Measurements from ENCODE around the gene MACC1.
"Not testable (repeated sequence)": the region's sequence is repeated elsewhere in the genome, so short reads cannot be mapped to it uniquely, and the experiment has no call there.

The MACC1 gene

DNA sequence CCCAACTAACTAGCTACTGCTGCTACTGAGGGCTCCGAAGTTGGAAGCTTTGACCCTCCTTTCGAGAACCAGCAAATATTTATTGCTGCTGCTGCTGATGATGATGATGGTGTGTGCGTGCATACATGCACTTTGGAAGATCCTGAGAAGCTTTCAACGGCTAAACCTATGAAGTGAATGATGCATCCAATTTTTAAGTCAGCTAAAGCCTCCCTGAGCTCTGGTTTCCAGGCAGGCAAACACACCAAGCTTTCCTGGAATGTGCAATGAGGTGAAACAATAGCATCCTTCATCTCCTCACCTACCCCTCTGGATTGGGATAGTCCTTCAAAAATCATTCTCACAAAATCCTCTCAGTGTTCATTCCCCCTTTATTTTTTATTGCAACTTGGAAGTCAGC, 13.9 kb downstream of the MACC1 start:
- no peak for DNase-seq

DNA sequence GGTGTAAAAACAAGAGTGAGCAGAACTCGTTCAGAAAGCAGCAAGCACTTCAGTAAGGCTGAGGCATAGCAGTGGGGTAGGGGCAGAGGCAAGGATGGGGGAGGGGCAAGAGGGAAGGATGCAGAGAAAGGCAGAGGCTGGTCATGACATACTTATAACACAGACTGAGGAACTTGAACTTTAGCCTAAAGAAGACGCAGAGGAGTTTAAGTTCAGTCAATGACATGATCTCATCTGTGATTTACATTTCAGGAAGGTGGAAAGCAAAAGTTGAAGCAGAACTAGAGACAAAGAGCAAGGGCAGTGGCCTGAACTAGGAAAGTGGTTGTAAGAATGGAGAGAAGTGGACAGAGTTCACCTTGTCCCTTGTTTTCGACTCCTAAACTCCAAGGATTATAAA, 15.8 kb downstream of the MACC1 start:
- DNase-seq, result no peak

DNA sequence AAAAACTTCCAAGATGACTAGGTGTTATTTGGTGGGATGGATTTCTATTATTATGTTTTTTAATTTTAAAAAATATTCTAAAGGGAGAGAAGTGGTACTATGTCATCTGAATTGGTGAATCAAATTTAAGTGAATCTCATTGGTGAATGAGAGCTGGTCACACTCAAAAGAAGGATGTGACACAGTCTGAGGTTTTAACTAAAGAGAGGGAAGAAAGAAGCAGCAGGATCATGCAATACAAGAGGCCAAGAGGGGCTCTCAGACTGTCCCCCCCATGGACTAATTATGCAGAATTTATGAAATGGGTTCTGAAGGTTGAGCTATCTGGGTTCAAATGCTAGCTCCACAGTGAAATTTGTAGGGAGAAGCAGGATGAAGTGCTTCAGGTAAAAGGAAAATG, 16.2 kb downstream of the MACC1 start:
- DNase-seq, result no peak

DNA sequence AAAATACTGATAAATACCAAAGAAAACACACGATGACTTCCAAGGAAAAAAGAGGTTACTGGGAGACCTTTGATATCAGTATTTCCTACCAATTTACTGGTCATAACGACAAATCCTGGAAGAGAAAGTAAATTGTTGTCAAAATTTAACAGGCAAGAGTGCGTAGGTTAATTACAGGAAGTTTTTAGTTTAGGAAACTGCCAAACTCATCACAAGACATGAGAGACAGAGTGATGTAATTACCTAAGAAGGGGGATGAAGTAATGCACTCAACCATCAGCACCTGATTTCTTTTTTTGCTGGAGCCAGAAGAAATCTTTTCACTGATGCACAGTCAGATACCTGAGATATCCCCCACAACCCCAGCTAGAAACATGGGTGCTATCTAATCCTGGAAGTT, 16.8 kb downstream of the MACC1 start:
- DNase-seq, result no peak

DNA sequence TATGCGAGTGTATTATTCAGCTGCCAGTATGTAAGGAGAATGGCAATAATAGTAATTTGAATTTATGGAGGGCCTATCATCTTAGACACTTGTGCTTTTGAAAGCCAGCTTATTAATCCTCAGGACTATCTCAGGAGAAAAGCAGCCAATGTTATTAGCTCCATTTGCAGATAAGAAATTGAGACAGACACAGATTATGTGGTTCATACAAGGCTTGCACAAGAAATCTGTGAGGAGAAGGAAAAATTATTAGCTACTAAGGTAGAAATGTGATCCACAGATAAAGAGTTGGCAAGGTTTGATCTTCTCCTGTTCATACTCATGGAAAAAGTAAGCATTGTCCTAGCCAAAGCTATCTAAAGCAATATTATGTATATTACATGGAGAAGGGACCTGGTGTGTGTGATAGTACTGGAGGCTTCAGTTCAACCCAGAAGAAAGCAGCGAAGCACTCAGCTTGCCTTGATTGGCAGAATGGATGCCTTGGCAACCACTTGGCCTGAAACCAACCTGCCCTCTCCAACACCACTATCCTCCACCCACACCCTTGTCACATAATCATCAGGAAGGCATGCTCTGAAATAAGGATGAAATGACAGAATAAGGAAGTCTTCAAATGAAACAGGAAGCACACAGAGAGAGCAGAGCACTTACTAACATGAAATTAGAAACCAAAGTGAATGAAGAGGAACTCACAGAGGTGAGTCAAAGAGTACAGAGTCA, 18.0 kb downstream of the MACC1 start:
- no peak for DNase-seq

DNA sequence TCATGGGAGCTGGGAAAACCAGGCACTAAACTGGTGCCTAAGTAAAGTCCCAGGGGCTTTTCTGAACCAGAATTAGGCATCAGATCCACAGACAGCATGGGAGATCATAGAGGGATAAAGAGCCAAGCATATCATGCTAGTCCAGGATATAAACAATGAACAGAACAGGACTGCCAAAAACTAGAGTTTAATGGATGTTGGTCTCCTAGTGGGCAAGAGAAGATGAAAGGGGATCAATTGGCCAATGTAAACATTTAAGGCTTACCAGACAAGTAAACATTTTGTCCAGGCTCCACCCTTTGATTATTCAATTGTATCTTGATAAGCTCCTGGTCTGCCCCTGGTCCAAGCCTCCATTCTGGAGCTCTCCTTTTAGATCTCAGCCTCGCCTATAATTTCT, 18.9 kb downstream of the MACC1 start:
- no peak for DNase-seq

DNA sequence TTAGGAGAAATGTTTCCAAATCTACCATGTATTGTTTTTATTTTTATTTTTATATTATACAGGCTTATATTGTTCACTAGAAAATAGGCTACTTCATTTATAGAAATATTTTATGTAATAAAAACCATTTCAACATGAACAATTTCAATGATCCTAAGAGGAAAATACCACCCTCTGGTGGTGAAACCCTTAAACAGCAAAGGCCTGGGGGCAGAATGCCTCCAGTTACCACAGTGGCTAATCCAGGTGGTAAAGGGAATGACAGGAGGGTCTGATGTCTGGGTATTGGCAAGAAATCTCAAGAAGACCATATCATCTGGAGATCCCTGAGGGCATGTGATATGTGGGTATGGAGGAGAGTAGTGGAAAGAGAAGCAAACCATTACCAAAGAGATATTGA, 19.3 kb downstream of the MACC1 start:
- no peak for DNase-seq

DNA sequence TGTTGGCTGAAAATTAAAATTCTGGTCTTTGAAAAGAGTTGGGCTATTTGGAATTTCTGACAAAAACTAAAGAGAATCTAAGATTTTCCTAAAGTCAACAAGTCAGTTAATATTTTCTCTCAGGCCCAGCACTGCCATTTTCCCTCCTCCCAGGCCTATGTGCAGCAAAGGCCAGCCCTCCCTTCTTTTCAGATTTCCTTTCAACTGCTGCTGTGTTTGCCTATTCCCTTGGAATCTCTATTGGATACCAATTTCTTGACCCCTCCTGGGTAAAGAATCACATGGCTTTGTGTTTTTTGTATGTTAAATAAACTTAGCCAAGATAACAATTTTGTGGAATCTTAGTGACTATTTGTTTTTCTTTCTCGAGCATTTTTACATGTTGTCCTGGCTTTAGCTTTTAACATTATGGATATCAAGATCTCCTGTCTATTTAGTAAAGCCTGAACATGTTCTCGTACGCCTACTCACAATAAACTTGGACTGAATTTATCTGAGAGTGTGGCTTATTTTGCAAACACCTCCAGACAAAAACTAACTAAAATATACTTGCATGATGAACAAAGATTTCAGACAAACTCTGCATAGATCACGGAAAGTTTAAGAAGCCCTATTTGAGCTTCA, 19.9 kb downstream of the MACC1 start:
- DNase-seq, result no peak

DNA sequence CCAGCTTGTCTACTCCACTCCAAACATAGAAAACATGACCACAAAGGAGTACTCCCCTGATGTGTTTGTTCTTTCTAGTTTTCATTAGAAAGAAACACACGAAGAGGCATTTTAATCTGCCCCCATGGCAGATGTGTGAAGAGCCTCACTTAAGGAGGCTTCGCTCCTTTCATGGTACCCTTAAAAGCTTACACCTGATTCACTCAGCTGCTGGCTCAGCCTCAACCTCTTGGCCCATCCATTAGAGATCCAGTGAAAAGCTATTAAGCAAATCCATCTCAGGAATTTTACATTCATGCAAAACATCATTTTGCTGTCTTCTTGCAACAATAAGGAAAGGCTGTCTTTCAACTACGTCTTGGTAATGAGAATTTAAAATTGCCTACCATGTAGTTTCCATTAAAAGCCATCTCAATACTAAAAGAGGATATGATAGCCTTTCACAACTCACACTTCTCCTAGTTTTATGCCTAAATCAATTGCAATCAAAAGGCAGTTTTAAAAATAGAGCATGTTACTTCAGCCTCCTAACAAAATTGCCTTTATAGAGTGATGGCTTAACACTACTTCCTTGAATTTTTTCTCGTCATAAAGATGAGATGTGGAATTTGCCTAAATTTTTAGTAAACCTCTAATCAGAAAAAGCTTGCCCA, 22.7 kb downstream of the MACC1 start:
- no peak for DNase-seq

DNA sequence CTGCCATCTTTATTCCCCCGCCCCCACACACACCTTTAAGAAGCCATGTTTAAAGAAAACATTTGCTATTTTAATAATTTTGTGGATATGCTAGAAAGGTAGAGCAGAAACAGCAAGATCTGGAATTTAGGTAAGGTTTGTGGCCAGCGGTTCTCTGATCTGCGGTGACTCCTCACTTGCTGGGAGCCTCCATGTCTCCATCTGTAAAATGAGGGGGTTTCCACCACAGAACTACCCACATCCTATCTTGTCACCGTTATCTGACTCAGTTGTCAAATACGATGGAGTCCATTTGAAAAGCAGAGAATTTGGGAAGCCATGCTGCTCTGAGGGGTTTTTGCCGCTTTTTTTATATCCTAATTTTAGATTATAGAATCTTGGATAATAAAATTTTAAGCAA, 23.3 kb downstream of the MACC1 start:
- DNase-seq, result no peak

DNA sequence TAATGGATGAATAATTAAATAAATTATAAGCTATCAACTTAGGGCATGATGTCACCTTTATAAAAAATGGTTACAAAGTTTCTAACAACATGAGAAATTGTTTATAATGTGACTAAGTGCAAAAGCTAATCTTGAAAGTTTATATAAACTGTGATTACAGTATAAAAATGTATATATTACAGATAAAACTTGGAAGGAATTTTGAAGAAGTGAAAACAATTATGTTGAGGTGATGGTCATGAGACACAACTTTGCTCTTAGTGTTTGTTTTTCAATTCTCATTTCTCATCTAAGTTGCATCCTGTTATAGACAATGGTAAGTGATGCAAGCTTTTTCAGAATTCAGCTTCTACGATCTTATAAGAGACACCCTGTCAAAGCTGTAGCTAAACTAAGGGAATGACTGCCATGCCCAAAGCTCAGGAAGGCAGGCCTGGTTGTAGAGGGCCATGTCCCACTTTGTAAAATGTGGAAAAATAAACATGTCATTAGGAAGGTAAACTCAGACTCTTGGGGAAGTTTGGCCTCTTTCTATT, 23.9 kb downstream of the MACC1 start:
- DNase-seq, result no peak

DNA sequence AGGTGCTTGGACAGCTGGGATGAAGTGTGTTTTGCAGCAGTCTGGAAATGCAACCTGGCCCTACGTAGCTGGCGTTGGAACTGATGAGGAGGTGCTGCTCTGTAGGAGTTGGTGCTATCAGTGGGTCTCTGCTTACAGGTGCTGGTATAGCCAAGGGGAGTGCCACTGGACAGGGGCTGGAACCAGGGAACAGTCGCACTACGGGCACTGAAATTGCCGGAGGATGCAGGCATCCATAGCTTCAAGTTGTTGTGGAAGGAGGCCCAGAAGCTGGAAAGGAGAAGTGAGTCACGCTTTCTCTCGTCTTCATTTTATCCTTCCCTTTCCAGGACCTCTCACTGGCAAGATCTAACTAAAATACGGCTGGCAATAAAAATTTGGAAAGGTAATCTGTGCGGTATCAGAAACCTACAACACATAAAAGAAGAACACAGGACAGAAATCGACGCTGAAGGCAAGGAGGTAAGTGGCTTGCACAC, 25.8 kb downstream of the MACC1 start:
- no peak for DNase-seq

DNA sequence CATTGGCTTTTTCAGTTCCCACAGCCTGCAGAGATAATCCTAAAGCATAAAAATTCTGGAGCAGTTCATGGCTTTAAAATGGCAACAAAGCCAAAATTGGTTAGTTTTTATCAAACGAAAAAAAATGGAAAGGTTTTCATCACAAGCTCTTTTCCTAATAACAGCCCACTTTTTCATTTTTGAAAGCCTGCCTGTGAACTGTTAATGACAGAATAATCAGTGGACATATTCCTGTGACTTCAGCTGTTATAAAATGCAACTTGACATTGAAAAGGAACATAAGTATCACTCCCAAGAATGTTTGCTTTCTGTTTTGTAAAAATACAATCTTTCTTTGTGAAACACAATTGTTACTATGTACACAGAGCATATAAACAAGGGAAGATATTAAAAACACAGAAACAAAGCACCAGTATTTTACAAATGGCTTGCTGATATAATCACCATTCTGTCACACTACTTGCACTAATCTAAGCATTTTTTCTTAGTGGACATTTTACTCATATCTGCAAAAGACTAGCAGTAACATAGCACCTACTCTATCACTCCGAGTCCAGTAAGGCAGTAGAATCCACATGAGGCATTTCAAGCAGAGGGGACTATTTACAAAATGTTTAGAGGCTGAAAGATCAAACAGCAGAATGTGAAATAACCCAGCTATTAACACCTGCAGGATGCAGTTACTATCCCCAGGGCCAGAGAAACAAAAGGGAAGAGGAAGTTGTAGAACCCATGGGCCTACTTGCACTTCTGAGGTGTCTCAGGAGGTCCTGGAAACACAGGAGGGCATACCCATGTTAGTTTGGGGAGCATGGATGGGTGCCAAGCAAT, 26.4 kb downstream of the MACC1 start:
- DNase-seq, result no peak

DNA sequence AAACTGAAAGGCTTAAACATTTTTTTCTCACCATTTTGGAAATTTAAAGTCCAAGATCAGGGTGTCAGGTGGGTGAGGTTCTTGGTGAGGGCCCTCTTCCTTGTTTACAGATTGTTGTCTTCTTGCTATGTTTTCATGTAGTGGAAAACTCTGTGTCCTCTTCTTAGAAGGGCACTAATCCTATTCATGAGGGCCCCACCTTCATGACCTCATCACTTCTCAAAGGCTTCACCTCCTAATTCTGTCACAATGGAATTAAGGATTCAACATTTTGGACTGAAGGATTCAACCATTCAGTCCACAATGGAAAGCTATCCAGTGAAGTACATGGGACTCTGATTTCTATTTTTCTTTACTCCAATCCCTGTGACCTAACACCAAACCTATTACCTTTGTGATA, 27.3 kb downstream of the MACC1 start:
- no peak for DNase-seq

DNA sequence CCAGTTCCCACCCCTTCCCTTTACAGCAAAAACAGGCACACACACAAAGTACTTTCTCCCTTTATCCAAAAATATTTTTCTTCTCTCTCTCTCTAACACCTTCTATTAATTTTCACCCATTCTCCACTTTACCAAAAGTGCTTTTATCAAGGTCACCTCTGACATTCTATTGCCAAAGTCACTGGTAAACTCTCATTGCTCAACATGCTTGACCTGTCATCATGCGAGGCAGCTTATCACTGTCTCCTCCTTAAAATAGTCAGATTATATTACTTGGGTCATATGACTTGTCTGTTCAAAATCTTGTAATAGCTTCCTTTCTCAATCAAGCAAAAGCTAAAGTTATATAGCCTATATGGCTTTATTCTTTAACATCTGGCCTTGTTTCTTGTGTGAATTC, 28.6 kb downstream of the MACC1 start:
- no peak for DNase-seq

DNA sequence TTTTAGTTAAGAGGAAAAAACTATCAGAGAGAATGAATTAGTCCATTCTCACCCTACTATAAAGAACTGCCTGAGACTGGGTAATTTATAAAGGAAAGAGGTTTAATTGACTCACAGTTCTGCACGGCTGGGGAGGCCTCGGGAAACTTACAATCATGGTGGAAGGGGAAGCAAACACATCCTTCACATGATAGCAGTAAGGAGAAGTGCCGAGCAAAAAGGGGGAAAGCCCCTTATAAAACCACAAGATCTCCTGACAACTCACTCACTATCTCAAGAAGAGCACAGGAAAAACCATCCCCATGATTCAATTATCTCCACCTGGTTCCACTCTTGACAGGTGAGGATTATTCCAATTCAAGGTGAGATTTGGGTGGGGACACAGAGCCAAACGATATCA, 29.3 kb downstream of the MACC1 start:
- not testable (repeated sequence) for DNase-seq

DNA sequence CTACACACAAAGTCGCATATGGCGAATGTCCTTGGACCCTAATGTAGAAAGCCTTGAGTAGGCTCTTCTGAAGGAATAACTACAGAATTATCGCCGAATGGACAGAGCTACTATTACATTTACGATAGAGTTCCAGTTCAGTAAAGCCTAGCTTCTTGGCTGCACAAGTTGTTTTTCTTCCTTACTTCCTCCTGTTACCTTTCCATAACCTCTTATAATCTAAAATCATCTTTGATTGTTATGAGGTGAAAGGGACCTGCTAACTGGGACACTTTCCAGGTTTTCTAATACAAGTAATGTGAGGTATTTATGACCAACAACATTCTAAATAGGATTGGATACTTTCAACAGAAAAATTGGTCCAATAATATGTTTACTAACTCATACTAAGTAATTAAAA, 31.2 kb downstream of the MACC1 start:
- no peak for DNase-seq

DNA sequence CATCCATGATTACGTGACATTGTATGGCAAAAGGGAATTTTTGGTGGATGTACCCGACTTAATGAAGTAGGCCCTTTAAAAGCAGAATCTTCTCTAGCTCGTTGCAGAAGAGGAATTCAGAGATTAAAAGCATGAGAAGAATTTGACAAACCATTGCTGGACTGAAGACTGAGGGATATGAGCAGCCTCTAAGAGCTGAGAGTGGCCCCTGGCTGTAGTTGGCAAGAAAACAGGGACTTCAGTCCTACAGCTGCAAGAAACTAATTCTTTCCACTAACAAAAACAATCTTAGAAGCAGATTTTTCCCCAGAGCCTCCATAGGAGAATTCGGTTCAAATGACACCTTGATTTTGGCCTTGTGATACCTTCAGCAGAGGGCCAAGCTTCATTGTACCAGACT, 34.1 kb downstream of the MACC1 start:
- no peak for DNase-seq

DNA sequence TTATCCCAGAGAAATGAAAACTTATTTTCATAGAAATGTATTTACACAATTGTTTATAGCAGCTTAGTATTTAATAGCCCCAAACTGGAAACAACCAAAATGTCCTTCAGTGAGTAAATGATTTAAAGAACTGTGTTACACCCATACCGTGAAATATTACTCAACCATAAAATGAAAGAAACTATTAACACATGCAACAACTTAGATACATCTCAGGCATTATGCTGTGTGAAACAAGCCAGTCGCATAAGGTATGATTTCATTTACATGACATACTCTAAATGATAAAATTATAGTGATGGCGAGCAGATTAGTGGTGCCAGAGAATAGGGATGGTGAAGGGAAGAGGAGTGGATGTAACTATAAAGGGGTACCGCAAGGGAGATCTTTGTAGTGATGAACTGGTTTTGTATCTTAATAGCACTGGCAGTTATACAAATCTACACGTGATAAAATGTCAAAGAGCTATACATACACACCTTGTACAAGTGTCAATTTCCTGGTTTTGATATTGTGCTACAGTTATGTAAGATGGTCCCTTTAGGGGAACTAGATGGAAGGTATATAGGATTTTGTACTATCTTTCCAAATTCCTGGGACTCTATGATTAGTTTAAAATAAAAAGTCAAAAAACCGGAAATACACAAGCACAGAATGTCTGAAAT, 40.5 kb downstream of the MACC1 start:
- no peak for DNase-seq

DNA sequence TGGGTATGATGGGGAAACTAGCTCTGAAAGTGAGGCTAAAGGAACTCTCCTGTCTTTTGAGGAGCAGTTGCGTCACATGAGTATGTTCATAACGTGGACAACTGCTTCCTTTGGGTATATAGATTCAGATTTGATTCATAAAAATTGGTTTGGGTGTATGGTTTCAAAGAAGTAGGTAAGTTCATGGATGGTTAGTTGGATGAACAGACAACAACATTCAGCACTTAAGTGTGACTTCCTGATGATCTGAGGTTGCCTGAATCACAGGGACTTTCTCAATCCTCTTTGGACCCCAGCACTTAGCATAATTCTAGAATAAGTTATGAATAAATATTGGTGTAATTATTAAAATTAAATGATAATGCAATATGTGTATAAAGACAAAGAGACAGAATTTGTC, 43.4 kb downstream of the MACC1 start:
- DNase-seq, result no peak

DNA sequence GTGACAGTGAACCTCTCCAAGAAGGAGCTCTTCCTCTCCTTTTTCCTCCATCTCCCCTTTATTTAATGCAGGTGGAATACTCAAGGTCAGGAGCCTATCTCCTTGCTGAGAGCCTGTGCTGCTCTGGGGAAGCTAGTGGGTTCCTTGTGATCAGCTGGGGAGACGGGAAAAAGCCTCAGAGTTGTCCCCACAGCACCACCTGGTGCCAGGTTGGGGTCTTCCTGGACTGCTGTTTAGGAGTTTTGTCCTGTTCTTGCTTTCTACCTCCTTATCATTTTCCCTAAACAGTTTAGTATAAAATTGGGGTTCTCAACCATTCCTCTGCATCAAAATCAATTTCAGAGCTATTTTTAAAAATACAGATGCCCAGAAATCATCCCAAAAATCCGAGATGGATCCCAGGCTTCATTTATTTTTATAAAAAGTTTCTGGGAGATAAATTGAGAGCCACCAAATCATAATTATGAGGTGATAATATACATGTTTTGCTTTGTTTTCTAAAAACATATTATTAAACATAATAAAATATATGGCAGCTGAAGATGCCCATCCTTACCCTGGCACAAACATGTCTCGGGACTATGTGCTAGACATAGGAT, 44.3 kb downstream of the MACC1 start:
- DNase-seq, result peak; percentile 43 to 45

DNA sequence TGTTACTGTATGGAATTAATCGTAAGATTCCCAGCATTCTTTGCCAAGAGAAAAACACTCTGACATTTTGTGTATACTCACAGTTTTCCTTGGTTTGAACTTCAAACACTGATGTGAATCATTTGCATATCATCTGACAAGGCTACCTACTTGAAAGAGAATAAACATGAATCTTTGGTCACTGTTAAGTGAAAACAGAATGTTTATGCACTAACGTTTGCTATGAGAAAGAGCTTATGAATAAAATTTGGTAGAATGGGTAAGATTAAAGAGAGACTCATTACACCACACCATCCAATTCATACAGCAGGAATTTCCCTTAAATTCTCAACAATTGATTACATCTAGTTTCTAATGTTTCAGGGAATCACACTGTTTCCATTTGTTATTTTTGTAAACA, 46.6 kb downstream of the MACC1 start:
- no peak for DNase-seq
